ENCODE data around the gene KLK10.

The KLK10 gene

DNA sequence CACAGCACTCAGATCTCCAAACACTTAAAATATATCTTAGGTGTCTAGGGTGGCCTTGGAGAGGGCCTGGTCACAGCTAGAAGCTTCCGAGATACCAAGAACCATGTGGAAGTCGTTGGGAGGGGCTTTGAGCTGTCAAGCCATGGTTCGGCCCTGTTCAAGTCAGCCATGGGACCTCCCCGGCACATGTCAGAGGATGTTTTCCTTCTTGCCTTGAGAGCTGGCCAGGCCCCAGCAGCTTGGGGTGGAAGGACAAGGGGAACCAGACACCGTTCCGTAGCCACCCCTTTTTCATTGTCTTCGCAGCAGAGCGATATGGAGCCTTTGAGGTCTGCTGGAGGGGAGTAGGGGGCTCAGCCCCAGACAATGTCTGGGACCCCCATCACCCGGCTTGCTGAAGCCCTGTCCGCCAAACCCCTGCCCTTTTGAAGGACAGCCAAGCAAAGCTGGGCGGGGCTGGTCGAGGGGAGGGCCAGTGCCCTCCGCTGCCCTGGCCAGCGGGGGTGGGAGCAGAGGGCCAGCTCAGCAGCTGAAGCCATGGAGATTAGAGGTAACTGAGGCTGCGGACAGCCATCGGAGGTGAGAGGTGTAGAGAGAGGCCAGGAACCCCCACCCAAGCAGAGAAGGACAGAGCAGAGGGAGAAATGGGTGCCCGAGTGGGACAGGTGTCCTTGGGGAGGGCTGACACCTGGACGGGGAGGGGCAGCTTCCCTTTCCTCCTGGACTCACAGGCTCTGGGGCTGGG is 6.5 kb upstream of the KLK10 start:
- DNase-seq (ENCODE audit: low read depth), result no peak

DNA sequence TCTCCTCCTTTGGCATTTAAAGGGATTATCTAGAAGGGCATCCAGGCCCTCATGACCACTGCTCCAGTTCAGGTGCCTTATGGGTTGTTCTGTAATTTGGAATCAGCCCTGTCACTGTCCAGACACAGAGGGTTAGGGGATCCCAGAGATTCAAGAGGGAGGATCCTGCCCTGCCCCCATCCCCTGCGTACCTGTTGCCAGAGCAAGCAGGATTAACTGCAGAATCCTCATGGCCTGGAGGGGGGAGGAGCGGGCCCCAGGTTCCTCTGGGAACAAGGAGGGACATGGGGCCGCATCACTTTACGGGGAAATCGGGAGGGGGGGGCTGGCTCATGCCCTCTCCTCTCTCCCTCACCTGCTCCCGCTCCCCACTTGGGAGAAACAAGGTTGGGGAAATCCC is 5.9 kb upstream of the KLK10 start:
- DNase-seq (ENCODE audit: low read depth), result no peak

DNA sequence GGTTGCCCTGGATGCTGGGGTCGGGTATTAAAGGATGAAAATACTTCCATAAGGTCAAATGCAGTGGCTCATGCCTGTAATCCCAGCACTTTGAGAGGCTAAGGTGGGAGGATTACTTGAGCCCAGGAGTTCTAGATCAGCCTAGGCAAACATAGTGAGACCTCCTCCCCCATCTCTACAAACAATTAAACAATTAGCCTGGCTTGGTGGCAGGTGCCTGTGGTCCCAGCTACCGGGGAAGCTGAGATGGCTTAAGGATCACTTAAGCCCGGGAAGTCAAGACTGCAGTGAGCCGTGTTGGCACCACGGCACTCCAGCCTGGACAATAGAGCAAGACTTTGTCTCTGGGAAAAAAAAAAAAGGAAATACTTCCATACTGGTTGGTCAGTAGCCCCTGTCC is 5.4 kb upstream of the KLK10 start:
- DNase-seq (ENCODE audit: low read depth), result no peak

DNA sequence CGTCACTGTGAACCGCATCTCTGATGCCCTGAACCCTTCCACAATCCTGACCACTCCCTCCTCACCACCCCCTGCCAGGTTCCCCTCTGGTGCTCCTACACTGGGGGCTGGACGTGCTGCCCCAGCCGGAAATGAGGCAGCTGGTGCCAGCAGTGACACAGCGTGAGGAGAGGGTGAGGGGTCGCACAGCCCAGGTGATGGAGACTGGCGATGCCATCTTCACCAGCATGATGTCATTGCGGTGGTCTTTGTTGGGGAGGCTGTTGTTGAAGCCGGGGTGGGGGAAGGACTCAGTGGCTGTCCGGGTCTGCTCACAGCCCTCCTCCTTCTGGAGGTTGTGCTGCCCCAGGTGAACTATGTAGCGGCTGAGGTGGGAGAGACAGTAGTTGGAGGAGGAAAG is 4.4 kb upstream of the KLK10 start:
- no peak for DNase-seq (ENCODE audit: low read depth)

DNA sequence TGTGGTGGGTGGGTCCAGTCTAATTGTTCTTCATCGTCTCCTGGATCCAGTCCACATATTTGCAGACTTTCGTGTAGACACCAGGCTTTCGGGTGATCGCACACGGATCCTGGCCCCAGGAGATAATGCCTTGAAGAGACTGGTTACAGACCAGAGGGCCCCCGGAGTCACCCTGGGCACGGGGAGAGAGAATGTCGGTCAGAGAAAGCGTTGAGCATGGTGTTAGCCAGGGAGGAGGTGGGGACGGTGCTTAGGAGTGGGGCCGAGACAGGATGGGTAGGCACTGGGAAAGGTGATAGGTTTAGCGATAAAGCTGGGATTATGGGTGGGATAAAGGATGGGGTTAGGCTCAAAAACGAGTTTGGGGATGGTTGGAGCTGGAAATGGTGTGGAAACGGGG is 3.0 kb upstream of the KLK10 start:
- no peak for DNase-seq (ENCODE audit: low read depth)

DNA sequence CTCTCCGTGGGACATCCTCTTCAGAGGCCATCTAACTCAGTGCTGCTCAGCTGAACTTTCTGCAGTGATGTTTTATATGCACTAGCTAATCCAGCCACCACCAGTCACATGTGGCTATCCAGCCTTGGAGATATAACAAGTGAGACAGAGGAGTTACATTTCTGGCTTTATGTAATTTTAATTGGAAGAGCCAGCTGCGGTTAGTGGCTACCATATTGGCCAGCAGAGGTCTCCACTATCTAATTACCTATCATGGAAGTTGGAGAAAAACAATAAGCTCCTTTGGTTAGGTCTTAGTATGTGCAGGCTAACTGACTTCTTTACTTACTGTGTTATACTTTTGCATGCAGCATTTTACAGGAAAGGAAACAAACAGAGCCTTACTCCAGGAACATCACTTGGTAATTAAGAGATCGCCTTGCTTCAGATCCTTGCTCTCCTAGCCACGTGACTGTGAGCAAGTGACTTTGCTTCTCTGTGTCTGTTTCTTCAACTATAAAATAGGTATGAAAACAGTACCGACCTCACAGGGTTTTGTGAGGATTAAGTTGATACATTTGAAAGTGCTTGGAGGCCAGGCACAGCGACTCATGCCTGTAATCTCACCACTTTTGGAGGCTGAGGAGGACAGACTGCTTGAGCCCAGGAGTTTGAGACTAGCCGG is 1.6 kb upstream of the KLK10 start:
- DNase-seq (ENCODE audit: low read depth), result no peak

DNA sequence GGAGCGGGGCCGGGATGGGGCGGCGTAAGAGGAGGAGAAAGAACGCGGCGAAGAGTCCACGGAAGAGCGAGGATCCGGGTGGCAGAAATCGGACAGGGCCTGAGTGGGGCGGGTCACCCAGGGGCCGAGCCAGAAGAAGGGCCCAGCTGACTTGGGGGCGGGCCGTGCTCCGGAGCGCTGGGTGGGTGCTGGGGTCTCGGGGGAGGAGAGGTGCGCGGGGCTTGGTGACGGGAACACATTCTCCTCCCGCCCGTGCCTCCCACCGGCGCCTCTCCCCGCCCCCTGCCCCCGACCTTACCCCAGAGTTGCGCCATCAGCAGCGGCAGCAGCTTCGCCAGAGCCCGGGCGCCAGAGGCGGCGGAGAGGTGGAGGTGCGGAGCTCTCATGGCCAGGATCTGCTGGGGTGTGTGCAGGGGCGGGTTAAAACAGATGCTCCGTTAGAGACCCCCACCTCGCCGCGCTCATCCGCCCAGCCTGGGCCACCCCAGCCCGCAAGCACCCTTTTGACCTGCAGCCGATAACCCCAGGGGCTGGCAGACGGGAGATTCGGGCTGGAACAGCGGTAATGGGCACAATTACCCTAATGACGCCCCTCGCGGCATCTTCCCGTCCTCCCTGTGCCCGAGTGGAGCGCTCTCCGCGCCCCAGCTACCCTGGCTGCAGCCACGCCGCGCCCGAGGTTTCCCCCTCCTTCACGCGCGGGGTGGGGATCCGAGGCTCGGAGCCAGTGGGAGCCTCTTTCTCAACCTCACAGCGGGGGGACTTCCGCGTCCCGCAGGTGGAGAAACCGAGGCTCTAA is 565 bp downstream of the KLK10 start:
- no peak for DNase-seq (ENCODE audit: low read depth)

DNA sequence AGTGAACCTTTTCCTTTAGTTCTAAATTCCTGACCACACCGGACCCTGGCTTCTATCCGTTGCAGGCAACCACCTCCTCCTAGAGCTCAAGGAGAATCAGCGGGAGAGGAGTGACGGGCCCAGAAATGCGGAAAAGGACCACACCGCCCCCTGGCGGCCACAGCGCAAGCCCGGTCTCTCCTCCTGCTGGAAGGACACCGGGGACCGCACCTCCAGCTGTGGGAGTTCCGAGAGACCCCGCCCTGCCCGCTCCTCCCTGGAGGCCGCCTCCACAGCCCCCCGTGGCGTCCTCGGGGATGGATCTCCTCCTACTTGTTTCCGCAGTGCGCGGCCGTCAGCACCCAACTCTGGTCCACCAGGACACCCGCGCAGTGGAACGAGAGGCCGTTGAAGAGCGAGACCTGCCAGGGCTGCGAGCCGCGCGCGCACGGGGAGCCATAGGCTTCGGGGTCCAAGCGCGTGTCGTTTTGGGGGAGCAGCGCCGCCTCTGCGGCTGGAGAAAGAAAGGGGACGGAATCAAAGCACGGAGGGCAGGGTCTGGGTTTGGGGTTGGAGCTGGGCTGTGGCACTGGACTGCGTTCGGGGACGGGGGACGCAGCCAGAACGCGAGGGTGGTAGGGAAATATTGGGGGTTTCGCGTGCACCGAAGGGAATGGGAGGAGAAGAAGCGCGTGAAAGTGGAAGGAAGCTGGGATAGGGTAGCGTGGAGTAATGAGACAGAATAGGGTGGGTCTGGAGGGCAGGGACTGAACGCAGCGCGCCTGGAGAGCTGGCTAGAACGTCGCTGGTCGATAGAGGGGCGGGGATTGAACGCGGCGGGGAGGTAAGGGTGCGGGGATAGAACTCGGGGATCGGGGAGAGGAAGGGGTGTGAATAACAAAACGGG is 2.5 kb downstream of the KLK10 start:
- no peak for DNase-seq (ENCODE audit: low read depth)

DNA sequence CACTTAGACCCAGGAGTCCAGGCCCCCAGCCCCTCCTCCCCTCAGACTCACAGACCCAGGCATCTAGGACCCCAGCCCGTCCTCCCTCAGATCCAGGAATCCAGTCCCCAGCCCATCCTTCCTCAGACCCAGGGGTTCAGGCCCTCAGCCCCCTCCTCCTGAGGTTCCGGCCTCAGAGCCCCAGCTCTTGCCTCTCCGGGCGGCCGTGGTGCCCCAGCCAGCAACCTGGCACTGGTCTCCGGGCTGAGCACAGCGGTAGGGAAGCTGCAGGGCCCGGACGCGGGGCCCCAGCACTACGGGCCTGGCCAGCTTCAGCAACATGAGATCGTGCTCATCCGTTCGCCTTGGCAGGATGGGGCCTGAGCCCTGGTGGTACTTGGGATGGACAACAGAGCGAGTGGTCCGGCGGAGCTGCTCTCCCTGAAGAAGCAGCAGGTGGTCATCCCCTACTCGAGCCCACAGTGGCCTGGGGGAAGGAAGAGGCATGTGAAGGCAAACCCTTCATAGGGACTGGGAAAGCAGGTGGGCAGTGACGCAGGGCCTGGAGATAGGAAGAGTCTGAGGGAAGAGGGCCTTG is 3.7 kb downstream of the KLK10 start:
- DNase-seq (ENCODE audit: low read depth), result no peak

DNA sequence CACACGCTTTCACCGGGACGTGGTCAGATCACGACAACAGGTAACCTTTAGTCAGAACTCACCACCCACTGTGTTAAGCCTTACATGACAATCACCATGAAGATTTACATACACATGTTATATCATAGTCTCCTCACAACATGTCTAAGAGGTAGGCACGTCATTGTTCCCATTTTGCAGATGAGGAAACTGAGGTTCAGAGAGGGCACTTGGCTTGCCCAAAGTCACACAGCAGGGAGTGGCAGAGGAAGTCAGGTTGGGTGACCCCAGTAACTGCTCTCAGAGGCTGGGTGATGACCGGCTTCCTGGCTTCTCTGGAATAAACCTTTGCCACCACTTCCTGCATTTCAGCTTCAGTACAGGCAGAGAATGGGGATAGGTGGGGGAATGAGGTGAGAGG is 5.3 kb downstream of the KLK10 start:
- no peak for DNase-seq (ENCODE audit: low read depth)

DNA sequence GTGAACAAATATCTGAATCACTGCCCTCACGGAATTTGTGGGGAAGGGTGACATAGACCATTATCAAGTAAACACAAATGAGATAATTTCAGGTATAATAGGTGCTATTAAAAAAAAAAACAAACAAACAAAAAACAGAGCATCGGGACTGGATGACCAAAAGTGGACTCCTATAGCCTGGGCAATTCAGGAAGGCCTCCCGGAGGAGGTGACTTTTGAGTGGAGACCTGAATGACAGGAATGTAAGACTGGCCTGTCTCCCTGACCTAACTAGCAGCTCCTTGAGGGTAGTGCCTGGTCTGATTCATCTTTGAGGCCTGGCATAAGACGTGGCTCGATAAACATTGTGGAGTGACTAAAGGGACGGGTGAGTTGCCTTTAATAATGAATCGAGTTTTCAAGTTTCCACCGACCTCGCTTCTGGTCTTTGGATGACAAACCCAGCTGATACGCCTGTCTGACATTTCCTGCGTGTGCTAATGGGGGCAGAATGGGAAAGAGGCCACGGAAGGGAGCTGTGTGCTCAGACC is 6.8 kb downstream of the KLK10 start:
- DNase-seq (ENCODE audit: low read depth), result no peak

DNA sequence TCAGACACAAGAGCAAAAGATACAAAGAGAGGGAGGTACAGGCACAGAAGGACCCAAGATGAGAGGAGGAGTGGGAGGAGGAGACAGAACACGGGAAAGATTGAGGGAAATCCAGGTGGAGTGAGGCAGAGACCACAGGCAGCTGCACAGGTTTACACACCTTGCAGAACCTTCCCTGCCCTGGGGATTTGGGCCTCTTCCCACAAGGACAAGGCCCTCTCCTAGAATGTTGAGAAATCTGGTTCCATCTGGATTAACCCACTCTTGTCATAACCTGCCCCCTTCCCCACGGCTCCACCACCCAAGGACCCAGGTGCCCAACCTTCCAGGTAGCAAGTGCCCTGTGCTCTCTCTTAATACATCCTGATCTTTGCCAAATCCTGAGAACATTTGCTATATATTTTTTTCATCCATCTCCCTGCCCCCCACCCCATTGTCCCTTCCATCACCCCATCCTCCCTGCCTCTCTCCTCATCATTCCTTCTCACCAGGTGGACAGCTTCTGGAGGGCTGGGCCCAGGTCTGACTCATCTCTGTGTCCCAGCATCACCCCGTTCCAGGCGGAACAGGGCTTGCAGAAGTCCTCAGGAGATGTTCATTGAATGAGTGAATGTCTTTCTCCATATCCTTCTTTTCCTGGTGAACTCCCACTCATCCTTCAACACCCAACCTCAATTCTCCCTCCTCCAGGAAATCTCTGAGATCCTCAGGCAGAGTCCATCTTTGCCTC is 9.3 kb downstream of the KLK10 start:
- no peak for DNase-seq (ENCODE audit: low read depth)

DNA sequence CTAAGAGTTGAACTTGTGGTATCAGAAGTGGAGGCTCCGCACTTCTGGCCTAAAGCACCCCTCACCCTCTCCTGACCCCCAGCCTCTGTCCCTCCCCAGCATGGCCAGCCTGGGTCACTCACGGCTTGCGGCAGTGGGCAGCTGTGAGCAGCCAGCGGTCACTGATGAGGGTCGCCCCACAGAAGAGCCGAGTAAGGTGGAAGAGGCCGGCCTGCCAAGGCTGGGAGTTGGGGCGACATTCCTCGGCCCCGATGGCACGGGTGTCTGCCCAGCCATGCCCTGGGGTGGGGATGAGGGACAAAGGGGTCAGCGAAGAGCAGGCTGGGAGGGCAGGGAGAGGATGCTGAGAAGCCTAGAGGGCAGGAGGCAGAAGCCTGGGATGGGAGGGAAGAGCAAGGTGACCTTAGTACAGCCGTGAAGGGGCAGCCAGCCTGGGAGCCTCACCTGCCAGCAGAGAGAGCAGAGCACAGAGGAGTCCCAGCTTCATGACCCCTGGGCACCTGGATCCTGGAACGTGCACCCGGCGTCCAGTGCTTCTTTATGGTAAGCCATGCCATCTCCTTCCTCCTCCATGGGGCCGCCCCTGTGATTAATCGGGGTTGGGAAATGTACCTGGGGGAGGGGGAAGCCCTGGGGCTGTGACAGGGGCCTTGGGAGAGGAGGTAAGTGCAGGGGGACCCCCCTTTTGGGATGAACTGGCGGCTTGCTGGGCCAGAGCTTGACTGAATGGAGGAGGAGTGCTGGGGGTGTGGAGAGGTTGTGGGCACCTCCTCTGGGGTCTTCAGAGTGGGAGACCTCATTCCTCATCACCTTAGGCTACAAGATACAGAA is 10.2 kb downstream of the KLK10 start:
- DNase-seq (ENCODE audit: low read depth), result no peak

DNA sequence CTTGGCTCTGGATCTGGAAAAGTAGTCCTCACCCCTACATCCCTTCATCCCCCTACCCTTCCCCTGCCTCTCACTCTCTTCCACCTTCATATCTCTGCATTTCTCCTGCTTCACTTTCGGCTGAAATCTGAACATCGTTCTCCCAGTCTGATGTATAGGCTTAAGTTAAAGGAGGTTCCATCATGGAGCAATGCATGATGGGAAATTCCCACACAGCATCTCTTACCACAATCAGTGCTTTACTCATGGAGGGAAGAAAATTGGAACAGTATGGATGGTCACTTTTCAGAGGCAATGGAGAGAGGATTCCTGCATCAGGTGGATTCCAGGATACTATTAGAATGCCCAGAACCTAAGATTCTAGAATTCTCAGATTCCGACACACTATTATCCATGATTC is 12.0 kb downstream of the KLK10 start:
- DNase-seq (ENCODE audit: low read depth), result no peak

DNA sequence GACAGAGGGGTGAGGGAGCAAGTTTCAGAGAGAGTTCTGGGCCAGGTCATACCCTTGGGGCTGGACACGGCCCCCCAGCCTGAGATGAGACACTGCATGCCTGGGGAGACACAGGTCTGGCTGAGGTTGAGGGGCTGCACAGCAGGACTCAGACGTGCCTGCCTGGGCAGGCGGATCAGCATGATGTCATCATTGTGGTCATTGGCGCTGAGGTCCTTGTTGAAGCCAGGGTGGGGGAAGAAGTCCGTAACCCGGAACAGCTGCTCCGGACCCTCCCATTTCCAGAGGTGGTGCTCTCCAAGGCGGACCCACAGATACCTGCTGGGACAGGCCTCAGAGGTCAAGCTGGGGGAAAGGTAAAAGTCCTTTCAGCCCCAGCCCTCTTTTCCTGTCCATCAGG is 13.1 kb downstream of the KLK10 start:
- DNase-seq (ENCODE audit: low read depth), result no peak

DNA sequence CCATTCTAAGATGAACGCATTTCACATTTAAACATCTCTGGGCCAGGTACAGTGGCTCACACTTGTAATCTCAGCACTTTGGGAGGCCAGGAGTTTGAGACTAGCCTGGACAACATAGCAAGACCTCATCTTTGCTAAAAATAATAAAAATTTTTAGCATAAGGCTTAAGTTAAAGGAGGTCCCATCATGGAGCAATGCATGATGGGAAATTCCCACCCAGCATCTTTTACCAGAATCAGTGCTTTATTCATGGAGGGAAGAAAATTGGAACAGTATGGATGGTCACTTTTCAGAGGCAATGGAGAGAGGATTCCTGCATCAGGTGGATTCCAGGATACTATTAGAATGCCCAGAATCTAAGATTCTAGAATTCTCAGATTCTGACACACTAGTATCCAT is 14.3 kb downstream of the KLK10 start:
- DNase-seq (ENCODE audit: low read depth), result no peak

DNA sequence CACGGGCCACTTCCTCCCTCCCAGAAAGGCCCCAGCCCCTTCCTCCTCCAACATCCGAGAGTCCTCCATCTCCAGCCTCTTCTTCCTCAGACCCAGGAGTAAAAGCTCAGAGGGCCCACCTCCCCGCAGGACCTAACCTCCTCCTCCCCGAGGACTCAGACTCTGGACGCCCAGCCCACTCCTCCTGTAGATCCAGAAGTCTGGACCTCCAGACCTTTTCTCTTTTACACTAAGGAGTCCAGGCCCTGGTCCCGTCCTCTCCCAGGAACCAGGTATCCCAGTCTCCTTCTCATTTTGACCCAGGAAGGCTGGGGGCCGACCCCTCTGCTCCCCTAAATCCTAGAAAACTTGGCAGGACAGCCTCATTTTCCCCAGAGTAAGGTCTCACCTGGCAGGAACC is 16.2 kb downstream of the KLK10 start:
- no peak for DNase-seq (ENCODE audit: low read depth)

DNA sequence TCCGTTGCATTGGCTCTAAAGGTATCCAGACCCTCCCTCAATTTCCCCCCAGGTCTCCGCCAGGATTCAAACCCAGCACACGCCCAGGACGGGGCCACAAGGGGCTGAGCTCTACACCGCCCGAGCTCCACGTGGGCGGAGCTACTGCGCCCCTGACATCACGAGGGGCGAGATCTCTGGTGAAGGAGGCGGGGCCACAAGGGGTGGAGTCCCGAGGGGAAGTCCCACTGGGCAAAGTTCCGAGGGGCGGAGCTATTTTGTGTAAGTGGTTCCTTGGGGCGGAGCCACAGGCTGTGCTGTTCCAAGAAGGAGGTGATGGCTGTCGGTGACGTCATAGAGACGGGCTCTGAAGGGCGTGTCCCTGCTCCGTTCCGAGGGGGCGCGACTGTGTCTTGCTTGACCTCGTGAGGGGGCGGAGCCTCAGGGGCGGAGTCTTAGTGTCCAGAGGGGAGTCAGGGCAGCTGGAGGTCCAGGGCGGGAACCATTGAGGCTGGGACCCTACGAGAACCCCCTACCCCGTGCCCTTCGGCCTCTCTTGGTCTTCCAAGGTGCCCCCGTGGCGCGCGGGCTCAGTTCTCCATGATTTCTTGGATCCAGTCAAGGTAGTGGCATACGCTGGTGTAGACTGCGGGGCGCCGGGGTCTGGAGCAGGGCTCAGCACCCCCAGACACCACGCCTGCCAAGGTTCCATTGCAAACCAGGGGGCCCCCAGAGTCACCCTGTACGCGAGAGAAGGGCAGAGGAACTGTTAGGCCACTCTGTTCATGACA is 16.8 kb downstream of the KLK10 start:
- DNase-seq (ENCODE audit: low read depth), result no peak

DNA sequence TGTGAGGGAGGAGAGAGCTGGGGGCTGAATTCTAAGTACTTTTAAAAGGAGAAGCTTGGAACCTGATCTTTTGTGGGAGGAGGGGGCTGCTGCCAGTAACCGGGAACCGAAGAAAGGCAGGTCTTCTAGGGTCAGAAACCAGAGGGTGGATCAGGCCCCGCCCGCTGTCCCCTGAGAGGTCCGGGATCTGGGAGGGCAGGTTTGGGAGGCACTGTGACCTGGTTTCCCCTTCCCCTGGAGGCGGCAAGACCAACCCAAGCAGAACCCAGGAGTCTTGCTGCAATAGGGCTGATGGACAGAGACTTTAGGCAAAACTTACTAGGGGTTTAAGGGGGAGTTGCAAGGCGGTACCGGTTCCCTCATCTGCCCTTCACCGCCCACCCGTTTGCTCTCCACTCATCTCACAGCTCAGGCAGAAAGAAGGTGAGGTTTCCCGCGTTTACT is 17.4 kb downstream of the KLK10 start:
- DNase-seq (ENCODE audit: low read depth), result no peak

Measured in activated T-helper 1 cell treated with Interleukin-2 at 50 U/mL for 16 hours (primary cell).